ENCODE data around the gene SAMD4B.

- TF ChIP-seq CTCF (IDR thresholded peaks at IDR 0.05) (no peak), POLR2AphosphoS5 (IDR thresholded peaks at IDR 0.05) (no peak), POLR2A (IDR thresholded peaks at IDR 0.05) (no peak)
Measured at GRCh38 chr19:39384839-39385568, 42.8 kb downstream of the SAMD4B start.

Measured in stomach (tissue), 4 donors.